AG08395 (cell line): Measurements from ENCODE around the gene RPGRIP1L.
A peak's percentile ranks its signal among the peaks of the same experiment; 100 is the strongest.

Source experiments
- DNase-seq: peaks from one replicate; pipeline ENCODE4 v3.0.0; 2012; ENCODE audit warnings: mixed read lengths, low spot score

Gene RPGRIP1L

DNA sequence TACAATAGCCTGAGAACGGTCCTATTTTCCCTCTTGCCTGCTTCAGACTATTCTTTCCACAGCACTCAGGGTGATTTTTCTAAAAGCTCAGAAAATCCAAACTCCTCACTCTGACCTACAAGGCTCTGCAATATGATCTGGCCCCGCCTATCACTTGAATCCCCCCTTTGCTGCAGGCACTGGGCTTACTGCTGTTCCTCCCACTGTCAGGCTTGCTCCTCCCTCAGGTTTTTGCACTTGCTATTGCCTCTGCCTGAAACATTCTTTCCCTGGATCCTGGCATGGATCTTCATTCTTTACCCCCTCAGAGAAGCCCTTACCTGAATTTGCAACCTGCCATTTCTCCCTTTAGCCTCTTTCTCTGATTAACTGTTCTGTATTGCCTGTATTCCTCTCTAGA is 52.3 kb downstream of the RPGRIP1L start:
- DNase-seq: no peak

DNA sequence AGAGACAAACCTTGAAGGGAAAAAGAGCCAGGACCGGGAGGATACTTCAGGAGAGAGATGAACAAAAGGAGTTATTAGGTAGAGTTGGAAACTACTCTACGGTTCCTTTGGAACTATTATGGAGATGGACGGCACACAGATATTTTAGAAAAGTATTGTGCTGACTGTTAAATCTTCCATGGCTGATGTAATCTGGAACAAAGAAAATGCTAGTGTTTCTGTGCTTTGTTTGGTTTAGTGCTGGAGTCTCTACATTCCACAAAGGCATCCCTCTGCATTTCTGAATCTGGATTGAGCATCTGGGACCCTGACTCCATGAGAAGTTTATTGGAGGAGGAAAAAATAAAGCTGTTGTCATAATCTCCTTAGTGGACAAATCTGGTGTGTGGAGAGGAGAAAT is 57.2 kb downstream of the RPGRIP1L start:
- no peak for DNase-seq

DNA sequence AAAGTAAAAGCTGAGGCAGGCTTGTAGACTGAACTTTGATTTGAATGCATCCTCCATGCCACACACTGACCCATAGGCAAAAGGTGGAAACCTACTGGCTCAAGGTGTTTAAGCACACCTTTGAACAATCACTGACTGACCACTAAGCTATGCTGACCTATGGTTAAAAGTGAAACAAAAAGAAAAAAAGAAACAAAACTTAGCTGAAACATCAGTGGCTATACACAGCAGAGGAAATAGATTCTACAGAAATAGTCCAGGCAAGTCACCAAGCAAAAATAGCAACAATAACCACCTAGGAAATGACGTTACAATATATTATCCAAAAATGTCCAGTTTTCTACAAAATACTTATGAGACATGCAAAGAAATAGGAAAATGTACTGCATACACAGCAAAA is 60.2 kb downstream of the RPGRIP1L start:
- no peak for DNase-seq

DNA sequence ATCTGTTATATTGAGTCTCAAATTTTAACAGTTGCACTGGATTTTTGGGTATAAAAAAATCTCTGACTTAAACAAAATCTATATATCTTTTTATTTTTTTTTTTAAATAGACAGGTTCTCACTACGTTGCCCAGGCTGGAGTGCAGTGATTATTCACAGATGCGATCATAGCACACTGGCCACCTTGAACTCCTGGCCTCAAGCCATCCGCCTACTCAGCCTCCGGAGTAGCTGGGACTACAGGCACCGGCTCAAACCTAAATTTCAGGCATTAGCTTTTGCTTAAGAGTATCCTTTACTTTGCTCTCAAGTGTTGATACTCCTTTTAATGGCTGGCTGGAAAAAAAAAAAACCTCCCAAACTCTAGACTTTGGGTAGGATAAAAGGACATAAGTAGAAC is 61.6 kb downstream of the RPGRIP1L start:
- DNase-seq: no peak

DNA sequence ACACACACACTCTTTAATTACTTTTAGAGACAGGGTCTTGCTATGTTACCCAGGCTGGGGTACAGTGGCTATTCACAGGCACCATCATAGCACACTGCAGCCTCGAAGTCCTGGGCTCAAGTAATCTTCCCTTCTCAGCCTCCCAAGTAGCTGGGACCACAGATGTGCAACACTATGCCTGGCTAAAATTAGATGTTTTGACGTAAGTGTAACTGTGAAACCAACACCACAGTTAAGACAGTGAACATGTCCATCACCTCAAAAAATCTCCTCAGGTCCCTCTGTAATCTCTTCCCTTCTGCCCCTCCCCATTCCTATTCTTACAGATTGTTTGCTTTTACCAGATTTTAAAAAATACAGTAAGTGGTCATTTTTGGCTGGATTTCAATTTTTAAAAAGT is 66.7 kb downstream of the RPGRIP1L start:
- DNase-seq: no peak

DNA sequence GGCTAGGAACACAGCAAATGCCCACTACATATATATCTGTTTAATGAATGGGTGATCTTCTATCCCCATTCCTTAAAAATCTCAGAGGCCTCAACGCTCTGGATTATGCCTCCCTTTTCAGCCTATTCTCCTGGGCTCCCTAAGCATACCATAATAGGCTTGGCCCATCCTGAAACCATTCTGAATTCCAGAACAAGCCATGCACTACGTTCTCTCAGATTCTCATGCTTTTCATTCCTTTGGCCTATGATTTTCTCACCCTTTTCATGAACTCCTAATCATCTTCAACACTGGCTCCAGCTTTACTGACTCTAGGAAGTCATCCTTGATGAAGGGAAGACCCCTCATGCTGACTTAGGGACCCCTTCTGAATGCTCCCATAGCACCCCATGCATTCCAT is 71.1 kb downstream of the RPGRIP1L start:
- no peak for DNase-seq

DNA sequence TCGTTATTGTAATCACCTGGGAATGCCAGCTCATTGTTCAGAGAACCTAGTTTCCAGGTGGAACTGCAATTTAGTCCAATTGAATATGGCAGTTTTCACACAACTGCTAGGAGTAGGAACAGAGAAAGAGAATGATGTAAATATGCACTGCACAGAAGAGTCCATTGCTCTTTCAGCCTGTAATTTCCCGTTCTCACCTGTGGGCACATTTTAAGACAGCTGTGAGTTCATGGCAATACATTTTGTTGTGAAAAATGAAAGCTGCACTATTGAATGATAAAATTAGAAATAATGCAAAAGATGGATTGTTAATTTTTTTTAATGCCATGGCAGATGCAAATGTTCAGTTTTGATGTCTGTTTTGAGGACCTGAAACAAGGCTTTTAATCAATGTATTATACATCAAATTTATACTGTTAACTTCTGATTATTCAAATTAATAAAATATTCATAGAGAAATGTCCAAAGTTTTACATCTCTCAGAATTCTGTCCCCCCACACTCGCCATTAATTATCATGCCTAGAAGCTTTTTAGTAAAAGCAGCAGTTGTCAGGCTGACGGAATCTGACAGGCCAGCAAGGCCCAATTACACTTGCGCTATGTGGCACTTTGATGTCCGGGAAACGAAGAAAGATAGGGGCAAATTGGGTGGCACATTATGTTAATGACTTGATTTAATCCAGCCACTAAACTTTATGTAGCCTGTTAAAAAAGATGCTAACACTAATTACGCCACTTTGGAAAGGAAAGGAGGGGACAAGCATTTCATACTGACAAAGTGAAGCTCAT is 72.2 kb downstream of the RPGRIP1L start:
- no peak for DNase-seq

DNA sequence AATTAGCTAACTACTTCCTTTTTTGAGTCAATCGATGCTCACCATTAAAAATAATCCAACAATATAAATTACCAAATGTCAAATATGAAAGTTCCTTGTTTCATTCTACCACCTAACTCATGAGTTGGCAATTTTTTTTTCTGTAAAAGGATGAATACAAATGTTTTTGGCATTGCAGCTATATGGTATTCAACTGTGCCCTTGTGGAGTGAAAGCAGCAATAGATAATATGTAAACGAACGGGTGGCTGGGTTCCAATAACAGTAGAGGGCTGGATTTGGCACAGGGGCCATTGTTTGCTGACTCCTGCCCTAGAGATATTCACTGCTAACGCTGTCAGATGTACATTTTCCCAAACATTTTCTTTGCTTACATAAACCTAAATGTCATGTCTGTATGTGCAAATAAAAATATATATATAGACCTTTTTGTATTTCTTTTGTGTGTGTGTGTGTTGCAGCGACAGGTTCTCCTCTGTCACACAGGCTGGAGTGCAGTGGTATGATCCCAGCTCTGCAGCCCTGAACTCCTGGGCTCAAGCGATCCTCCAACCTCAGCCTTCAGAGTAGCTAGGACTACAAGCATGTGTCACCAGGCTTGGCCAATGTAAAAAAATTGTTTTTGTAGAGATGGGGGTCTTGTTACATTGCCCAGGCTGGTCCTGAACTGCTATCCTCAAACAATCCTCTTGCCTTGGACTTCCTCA is 73.9 kb downstream of the RPGRIP1L start:
- no peak for DNase-seq

DNA sequence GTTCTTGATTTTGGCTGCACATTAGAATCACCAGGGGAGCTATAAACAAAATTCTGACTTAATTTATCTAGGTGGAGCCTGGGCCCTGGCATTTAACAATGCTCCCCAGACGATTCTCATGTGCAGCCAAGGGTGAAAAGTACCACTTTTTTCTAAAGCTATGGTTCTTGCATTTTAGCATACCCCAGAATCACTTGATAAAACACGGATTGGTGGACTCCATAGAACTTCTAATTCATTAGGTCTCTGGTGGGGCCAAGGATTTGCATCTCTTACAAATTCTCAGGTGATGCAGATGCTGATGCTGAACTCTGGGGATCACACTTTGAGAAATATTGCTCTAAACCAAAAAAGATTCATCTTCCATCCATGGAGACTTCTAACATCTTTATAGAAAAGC is 74.5 kb downstream of the RPGRIP1L start:
- no peak for DNase-seq

DNA sequence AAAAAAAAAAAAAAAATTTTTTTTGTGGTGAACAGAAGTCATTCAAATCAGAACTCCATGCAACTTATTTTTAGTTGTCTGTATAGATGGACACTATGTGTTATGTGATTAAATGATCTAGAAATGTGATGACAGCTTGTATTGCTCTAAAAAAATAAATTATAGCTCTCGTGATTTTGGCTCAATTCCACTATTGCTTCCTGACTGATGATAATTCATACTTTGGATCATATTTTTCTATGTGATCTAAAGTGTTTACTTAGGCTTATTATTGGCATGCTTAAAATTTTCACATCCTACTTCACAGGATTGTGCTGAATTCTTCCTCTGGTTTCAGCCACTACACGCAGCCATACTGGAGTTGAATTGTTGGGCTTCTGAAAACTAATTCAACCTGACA is 76.8 kb downstream of the RPGRIP1L start:
- DNase-seq: no peak

DNA sequence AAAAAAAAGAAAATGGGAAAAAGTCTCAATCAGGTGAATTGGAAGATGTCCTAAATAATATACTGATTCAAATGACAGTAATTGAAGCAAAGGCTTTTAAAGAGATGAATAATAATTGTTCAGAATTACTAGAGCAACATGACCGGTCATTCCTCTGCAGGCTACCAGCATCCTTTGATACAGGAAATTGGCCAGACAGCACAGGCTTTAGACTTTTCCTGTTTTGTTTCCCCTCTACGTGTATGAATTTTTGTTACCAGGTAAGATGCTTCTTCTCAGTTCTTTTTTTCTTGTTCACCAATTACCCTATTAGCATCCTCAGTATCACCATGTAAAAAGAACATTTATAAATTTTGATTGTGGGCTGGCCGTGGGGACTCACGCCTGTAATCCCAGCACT is 77.5 kb downstream of the RPGRIP1L start:
- DNase-seq: no peak

DNA sequence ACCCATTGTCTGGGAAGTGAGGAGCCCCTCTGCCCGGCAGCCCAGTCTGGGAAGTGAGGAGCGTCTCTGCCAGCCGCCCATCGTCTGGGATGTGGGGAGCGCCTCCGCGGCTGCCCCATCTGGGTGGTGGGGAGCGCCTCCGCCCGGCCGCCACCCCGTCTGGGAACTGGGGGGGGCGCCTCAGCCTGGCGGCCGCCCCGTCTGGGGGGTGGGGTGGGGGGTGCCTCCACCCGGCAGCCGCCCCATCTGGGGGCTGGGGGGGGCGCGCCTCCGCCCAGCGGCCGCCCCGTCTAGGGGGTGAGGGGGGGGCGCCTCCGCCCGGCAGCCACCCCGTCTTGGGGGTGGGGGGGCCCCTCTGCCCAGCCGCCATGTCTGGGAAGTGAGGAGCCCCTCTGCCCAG is 78.4 kb downstream of the RPGRIP1L start:
- no peak for DNase-seq

DNA sequence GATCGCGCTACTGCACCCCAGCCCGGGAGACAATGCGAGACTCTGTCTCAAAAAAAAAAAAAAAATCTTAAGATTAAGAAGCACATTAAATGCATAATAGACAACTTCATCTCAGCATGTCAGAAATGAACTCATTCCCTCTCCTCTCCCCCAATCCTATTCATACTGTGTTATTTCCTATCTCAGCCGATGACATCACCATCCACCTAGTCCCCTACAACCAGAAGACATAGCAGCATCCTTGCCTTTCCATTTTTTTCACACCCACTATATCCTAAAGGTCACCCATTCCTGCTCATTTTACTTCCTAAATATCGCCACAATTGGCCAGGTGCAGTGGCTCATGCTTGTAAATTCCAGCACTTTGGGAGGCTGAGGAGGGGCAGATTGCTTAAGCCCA is 81.3 kb downstream of the RPGRIP1L start:
- DNase-seq: no peak

DNA sequence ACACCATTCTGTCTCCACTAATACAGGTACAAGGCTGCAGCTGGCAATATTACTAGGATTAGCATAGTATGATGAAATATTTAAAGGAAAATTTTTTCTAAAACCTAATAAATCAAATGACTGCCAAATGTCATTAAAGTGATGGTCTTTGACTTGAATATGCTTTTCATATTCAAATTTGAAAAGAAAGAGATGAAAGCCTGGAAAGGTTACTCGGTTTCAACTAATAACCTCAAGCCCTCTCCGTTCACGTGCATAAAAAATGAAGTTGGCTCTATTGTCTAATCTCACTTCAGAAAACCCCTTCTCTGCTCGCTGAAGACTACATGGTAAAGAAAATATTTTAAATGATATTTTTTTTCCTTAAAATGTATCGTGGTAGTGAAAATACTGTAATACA is 83.2 kb downstream of the RPGRIP1L start:
- no peak for DNase-seq

DNA sequence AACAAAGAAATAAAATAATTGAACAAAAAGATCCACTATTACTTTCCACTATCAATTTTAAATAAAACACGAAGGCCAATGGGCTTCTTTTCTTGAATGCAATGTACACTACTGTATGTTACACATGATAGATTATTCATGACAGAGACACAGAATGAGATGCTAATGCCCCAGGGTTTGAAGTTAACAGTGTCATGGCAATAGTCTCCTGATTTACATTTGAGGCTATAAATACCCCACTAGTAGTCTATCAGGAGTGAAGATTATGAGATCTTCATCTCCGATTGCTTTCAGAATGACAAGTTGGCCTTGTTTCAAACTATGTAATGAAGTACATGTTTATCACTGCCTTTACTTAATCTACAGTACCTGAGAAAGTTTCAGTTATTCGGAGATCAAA is 84.4 kb downstream of the RPGRIP1L start:
- no peak for DNase-seq

DNA sequence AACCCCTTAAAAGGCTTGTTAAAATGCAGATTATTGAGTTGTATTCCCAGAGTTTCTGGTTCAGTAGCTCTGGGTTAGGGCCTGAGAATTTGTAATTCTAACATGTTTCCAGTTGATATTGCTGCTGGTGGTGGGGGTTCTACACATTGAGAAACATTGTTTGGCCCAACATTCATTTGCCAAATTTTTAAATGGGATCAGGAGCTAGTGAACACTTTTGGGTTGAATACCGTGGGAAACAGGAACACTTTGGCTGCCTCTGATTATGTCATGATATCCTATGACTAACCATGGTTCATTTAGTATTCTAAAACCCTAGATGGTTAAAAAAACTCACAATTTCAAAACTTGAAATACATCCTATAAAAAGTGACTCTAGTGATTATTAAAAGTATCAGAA is 89.3 kb downstream of the RPGRIP1L start:
- peak; percentile 6 for DNase-seq

DNA sequence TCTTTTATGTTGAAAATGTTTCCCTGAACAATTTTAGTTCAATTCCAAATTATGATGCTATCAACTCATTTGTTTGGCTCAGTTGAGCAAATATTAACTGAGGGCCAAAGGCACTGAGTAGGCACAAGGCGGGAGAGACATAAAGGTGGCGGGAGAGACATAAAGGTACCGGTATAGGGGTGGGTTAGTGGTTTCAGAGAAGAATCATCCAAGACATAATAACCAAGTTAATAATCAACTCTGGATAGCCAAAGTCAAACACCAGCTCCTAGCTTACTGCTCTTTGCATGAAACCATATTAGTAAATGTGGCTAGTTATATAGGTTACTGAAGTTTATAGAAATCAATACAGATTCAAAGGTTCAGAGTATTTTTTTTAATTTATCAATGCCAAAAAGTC is 91.7 kb downstream of the RPGRIP1L start:
- DNase-seq: no peak

DNA sequence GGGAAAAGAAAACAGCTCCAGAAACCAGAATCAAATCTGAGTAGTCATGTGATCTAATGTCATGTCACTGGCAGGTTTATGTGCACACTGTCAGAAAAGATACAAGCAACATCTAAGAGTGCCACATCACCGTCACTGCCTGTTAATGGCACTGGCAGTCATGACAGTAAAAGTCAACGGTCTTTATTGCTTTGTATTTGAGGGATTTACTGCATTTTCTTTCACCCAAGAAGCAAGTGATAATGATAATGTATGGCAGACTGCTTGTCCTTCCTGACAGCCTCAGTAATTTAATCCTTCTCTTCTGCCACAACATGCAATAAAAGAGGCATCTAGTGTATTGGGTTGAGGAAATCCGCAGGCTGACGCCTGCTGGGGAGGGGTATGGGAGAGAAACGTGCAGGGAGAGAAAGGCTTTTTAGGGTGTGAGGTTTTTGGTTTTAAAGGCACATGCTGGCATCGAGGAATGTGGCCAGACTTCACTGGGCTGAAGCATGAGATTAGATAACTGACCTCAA is 92.4 kb downstream of the RPGRIP1L start:
- DNase-seq: no peak

DNA sequence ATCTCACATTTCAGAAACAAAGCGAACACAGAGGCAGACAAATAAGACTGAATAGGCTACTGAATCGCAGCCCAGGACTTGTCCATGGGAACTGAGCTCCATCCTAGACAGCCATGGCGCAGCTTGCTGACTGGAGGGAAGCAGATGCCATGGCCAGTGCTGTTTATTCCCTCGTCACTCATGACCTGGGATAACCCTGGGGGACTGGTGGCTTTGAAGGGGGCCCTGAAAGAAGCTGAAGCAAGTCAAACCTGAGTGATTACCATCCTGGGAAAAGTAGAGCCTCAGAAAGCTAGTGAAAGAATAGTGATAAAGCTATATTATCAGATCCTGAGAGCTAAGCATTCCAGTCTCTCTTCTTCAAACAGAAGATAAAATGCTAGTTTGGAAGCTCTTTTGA is 94.1 kb downstream of the RPGRIP1L start:
- DNase-seq: no peak

DNA sequence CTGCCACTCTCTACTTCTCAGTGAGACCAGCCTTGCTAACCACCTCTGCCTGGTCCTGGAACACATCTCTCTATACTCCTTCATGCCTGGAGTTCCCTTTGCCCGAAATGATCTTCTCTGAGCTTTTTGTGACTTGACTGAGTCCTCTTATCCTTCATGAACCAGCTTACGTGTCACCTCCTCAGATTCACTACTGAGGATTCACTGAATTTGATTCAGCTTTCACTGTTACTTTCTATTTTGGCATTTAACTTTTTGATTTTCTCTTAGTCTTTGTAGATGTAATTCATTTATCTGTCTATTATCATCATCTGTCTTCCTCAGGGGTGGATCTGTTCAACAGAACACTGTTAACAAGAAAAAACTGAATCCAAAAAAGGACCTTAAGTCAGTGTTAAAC is 95.6 kb downstream of the RPGRIP1L start:
- no peak for DNase-seq

DNA sequence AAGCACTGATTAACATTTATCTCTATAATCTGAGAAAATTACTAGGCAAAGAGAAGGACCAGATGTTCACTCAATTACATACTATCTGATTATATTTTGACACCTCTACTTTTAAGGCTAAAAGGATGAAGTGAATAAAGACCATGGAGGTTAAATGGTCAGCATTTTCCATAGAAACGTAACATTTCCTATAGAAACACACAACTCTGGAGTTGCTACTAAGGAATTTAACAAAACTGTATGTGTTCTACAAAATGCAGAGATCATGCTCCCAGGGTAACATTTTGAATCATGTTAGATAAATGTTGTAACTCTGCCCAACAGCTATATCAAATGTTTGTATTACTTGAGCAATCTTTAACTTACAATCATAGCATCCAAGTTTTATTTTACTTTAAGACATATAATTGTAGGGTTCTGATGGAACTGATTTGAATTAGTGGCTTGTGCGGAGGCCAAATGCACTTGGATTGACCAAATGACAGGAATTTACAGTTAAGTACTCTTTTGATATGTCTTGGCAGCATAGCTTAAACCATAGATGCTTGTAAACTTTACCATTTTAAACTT is 97.7 kb downstream of the RPGRIP1L start:
- no peak for DNase-seq

DNA sequence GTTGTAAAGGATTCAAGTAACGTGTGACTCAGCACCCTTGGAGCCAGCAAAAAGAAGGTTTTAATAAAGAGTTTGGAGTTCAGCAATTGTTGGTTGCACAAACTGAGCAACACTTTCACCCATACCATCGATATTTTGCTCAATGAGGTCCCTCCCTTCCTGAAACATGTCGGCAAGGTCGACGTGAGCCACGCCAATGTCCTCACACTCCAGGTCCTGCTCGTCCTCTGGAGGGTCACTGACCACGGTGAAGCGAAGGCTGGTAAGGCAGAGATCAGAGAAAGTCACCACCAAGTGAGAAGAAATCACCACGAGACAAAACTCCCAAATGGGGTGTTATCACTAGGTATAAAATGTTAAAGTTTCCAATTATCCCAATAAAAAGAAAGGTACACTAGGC is 98.3 kb downstream of the RPGRIP1L start:
- DNase-seq: no peak

DNA sequence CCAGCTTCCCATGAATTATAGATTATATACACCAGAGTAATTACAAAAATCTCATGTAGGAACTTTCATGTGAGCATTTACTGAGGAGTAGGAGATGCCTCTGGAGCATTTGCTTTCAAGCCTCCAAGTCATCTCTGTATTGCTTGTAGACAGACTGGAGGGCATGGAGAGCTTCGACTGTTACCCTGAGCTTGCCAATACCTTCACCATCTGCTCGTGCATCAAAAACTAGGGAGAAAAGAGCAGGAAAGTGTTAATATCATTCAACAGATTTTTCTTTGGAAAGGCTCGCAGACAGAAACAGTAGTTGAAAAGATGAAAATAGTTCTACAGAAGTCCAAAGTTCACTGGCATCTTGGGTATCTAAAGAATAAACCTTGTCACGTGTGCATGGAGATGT is 101.7 kb downstream of the RPGRIP1L start:
- DNase-seq: no peak
